Kidney (tissue), 11 donors: ENCODE data around the gene MZT2B. TPM values are rescaled to one million over a fixed set of nuclear protein-coding genes. Genes with fewer than 3 reads are reported as not detected.
"Not testable (repeated sequence)": the region's sequence is repeated elsewhere in the genome, so short reads cannot be mapped to it uniquely, and the experiment has no call there.

Experiments used
- DNase-seq, 5 donors: peaks; one replicate each; pipeline ENCODE4 v3.0.0-alpha.2; 2013 to 2020
- FAIRE-seq: peaks from 2 replicates; lab custom pipeline; 2012; peaks lifted over from hg19 to GRCh38; lab: Jason Lieb, UNC
- H3K27ac ChIP-seq, 2 donors: one replicate each; pipeline ENCODE4 v1.7.0; 2013; ENCODE audit warnings: low read depth in 2 of 2, low read length in 2 of 2, inconsistent platforms in 1 of 2
- H3K27me3 ChIP-seq: one replicate; pipeline ENCODE4 v1.7.1; 2013; ENCODE audit warnings: low read length, inconsistent platforms; ENCODE audit not compliant: control insufficient read depth, insufficient read depth
- H3K36me3 ChIP-seq, 3 donors: one replicate each; pipeline versions ENCODE4 v1.7.0 to v1.7.1; 2013; ENCODE audit warnings: low read length in 3 of 3, control low read depth in 1 of 3, inconsistent platforms in 1 of 3; ENCODE audit not compliant: insufficient read depth in 3 of 3, control insufficient read depth in 2 of 3
- H3K4me1 ChIP-seq, 3 donors: one replicate each; pipeline versions ENCODE4 v1.7.0 to v1.7.1; 2013; ENCODE audit warnings: low read length in 3 of 3, inconsistent platforms in 1 of 3, low read depth in 1 of 3; ENCODE audit not compliant: control insufficient read depth in 2 of 3, insufficient read depth in 2 of 3
- H3K4me3 ChIP-seq, 3 donors: one replicate each; pipeline versions ENCODE4 v1.7.0 to v1.8.1; 2013; ENCODE audit warnings: low read length in 3 of 3, control low read depth in 1 of 3, inconsistent platforms in 1 of 3
- H3K9ac ChIP-seq, 3 donors: one replicate each; pipeline versions ENCODE4 v1.7.0 to v1.7.1; 2013; ENCODE audit warnings: low read length in 3 of 3, control low read depth in 1 of 3, inconsistent platforms in 1 of 3
- H3K9me3 ChIP-seq, 3 donors: one replicate each; pipeline versions ENCODE4 v1.7.0 to v1.7.1; 2013; ENCODE audit warnings: low read length in 3 of 3, control low read depth in 1 of 3, inconsistent platforms in 1 of 3; ENCODE audit not compliant: control insufficient read depth in 2 of 3, insufficient read depth in 1 of 3
- intact Hi-C: fragments of 100-400 bp; cut with DNase I; formaldehyde crosslinking; loops from one replicate; pipeline ENCODE4 v1.11.1; 2022
- polyA plus RNA-seq: library from polyadenylated mRNA; stranded (reverse); fragments of 350-450 nt; fragmentation: Illumina TruSeq; extraction: RNeasy Lipid Tissue Mini Kit (QIAGEN cat#74804); gene quantifications from one replicate; pipeline ENCODE4 v1.2.3, GENCODE V29; 2014; ENCODE audit warnings: low read depth, low replicate concordance; ENCODE audit not compliant: insufficient read depth
- total RNA-seq: library from RNA; stranded (reverse); fragmentation: NEBNext Ultra II Directional; extraction: Animal tissue kit (Norgen Biotek cat#: 25700); gene quantifications from one replicate; pipeline ENCODE4 v1.2.1, GENCODE V29; 2021
- donor health status: control.
- donor health status: control.
- donor health status: DM: yes; HTN: yes; CAD: no.
- donor health status: Normal renal cell carcinoma (clear cell type).

MZT2B gene
- total and polyA plus RNA-seq, 2 donors from 2014 or later, result 160 to 354 TPM

GRCh38 chr2:130138326-130138725, 43.7 kb upstream of the MZT2B start:
- H3K27ac ChIP-seq, H3K9me3 ChIP-seq, intact Hi-C loops, FAIRE-seq, DNase-seq, H3K27me3 ChIP-seq, H3K4me3 ChIP-seq, H3K36me3 ChIP-seq, H3K4me1 ChIP-seq, H3K9ac ChIP-seq: not testable (repeated sequence)

- H3K9me3 ChIP-seq, H3K4me3 ChIP-seq, H3K4me1 ChIP-seq, H3K9ac ChIP-seq, FAIRE-seq, H3K36me3 ChIP-seq, H3K27me3 ChIP-seq, H3K27ac ChIP-seq, intact Hi-C loops: not testable (repeated sequence)
- peak in 2 of 5 donors; percentile 17 to 49 for DNase-seq
These were observed 43.2 kb upstream of the MZT2B start for GRCh38 chr2:130138841-130139251.

- H3K9ac ChIP-seq, H3K27me3 ChIP-seq, FAIRE-seq, H3K4me1 ChIP-seq, intact Hi-C loops, H3K36me3 ChIP-seq, H3K27ac ChIP-seq, H3K4me3 ChIP-seq, H3K9me3 ChIP-seq: not testable (repeated sequence)
- peak in 1 of 5 donors; percentile 38 for DNase-seq
These were observed 42.5 kb upstream of the MZT2B start for GRCh38 chr2:130139331-130140280.

GRCh38 chr2:130140516-130140915, 41.5 kb upstream of the MZT2B start:
- H3K9ac ChIP-seq, intact Hi-C loops, H3K4me1 ChIP-seq, H3K27me3 ChIP-seq, H3K9me3 ChIP-seq, H3K27ac ChIP-seq, H3K4me3 ChIP-seq, H3K36me3 ChIP-seq, FAIRE-seq: not testable (repeated sequence)
- DNase-seq, result peak in 1 of 5 donors; percentile 19

GRCh38 chr2:130141002-130141401, 41.1 kb upstream of the MZT2B start:
- H3K36me3 ChIP-seq, H3K27ac ChIP-seq, intact Hi-C loops, H3K9me3 ChIP-seq, H3K27me3 ChIP-seq, H3K9ac ChIP-seq, H3K4me3 ChIP-seq, FAIRE-seq, DNase-seq, H3K4me1 ChIP-seq: not testable (repeated sequence)

- intact Hi-C loops, H3K9me3 ChIP-seq, FAIRE-seq, H3K27me3 ChIP-seq, H3K36me3 ChIP-seq, H3K27ac ChIP-seq, H3K9ac ChIP-seq, H3K4me1 ChIP-seq, H3K4me3 ChIP-seq: not testable (repeated sequence)
- DNase-seq, result peak in 2 of 5 donors; percentile 23 to 54
These were observed 40.3 kb upstream of the MZT2B start for GRCh38 chr2:130141645-130142370.

- FAIRE-seq, intact Hi-C loops, H3K36me3 ChIP-seq, H3K4me3 ChIP-seq, H3K4me1 ChIP-seq, H3K27ac ChIP-seq, H3K9me3 ChIP-seq, H3K27me3 ChIP-seq, H3K9ac ChIP-seq: not testable (repeated sequence)
- peak in 2 of 5 donors; percentile 32 to 34 for DNase-seq
These were observed 39.4 kb upstream of the MZT2B start for GRCh38 chr2:130142396-130143265.
